ENCODE measurements around the gene GSX2. TPM values are rescaled to one million over a fixed set of nuclear protein-coding genes. Genes with fewer than 3 reads are reported as not detected.
"Not testable (repeated sequence)": the region's sequence is repeated elsewhere in the genome, so short reads cannot be mapped to it uniquely, and the experiment has no call there.

The GSX2 gene
- total RNA-seq (0.33 TPM in 1 of 2 replicates, not detected in the other), polyA plus RNA-seq (0.05 and 0.15 TPM in 2 replicates), polyA minus RNA-seq (ENCODE audit: low replicate concordance) (not detected in 2 replicates)
- 0.25 and 0.29 TPM in 2 replicates for polyA plus RNA-seq (2012)

- Histone ChIP-seq H3K9ac (ENCODE audit: insufficient read depth, low read length) (peak within 1 kb of the TSS; percentile 20), H2AFZ (ENCODE audit: low read length) (peak within 1 kb of the TSS; percentile 54), H3K4me3 (replicated peaks in 1 of 4; ENCODE audit: control extremely low read depth in 1 of 4, insufficient read depth in 1 of 4, low read depth in 3 of 4, low read length in 4 of 4) (peak within 1 kb of the TSS; percentile 44 to 59 (median 52)), H3K9me3 (ENCODE audit: control insufficient read depth, insufficient read depth, low read depth, low read length) (no peaks in the 10 kb centered on the region), H3K4me1 (ENCODE audit: control insufficient read depth, extremely low read depth, insufficient read depth, low read length) (peaks cover 13% of the 10 kb centered on the region), H3K27ac (ENCODE audit: insufficient read depth, low read length) (no peak within 1 kb of the TSS), H3K36me3 (ENCODE audit: control insufficient read depth, insufficient read depth, low read length) (no peaks in the 10 kb centered on the region), H3K27me3 (ENCODE audit: control insufficient read depth, insufficient read depth, low read length) (peaks cover 31% of the 10 kb centered on the region), H4K20me1 (ENCODE audit: control insufficient read depth, extremely low read depth, insufficient read depth, low read length) (no peaks in the 10 kb centered on the region), H3K79me2 (ENCODE audit: control insufficient read depth, insufficient read depth, low read length) (no peaks in the 10 kb centered on the region), H3K4me2 (ENCODE audit: extremely low read depth, insufficient read depth, low read length) (peak within 1 kb of the TSS; percentile 93)
- DNase-seq (ENCODE audit: low read depth in 2 of 2) = peak in 1 of 2 donors; percentile 67
- TF ChIP-seq EZH2 (IDR thresholded peaks at IDR 0.05; ENCODE audit: low read length, missing control alignments) (no peak), CTCF (conservative IDR thresholded peaks at IDR 0.05 in 1 of 2, IDR thresholded peaks at IDR 0.05 in 1 of 2; ENCODE audit: low read depth in 1 of 2, low read length in 2 of 2) (no peak)
These were observed at the start of gene GSX2 for GRCh38 chr4:54099748-54100574. Gene GSX2, plus strand, starts transcription at chr4:54100163. Its CDS starts 182 bp downstream, at chr4:54100345.

- Histone ChIP-seq H3K4me1 (ENCODE audit: control insufficient read depth, extremely low read depth, insufficient read depth, low read length) (peaks cover 6% of the 10 kb centered on the region), H2AFZ (ENCODE audit: low read length) (no peak overlapping the region), H3K9me3 (ENCODE audit: control insufficient read depth, insufficient read depth, low read depth, low read length) (no peaks in the 10 kb centered on the region), H3K36me3 (ENCODE audit: control insufficient read depth, insufficient read depth, low read length) (no peaks in the 10 kb centered on the region), H3K4me2 (ENCODE audit: extremely low read depth, insufficient read depth, low read length) (no peak overlapping the region), H4K20me1 (ENCODE audit: control insufficient read depth, extremely low read depth, insufficient read depth, low read length) (no peaks in the 10 kb centered on the region), H3K27ac (ENCODE audit: insufficient read depth, low read length) (no peak overlapping the region), H3K27me3 (ENCODE audit: control insufficient read depth, insufficient read depth, low read length) (no peaks in the 10 kb centered on the region), H3K9ac (ENCODE audit: insufficient read depth, low read length) (no peak overlapping the region), H3K79me2 (ENCODE audit: control insufficient read depth, insufficient read depth, low read length) (peaks cover 70% of the 10 kb centered on the region), H3K4me3 (replicated peaks in 1 of 4; ENCODE audit: control extremely low read depth in 1 of 4, insufficient read depth in 1 of 4, low read depth in 3 of 4, low read length in 4 of 4) (no peak overlapping the region)
- TF ChIP-seq CTCF (conservative IDR thresholded peaks at IDR 0.05 in 1 of 2, IDR thresholded peaks at IDR 0.05 in 1 of 2; ENCODE audit: low read depth in 1 of 2, low read length in 2 of 2) (no peak), EZH2 (IDR thresholded peaks at IDR 0.05; ENCODE audit: low read length, missing control alignments) (no peak)
- peak; percentile 42 to 75 for DNase-seq (ENCODE audit: low read depth in 2 of 2)
These were observed 49.6 kb upstream of the GSX2 start for GRCh38 chr4:54050214-54050904.

GRCh38 chr4:54053322-54053721, 46.6 kb upstream of the GSX2 start:
- H3K9ac ChIP-seq (ENCODE audit: insufficient read depth, low read length); H4K20me1 ChIP-seq (ENCODE audit: control insufficient read depth, extremely low read depth, insufficient read depth, low read length); DNase-seq (ENCODE audit: low read depth in 2 of 2); H3K27ac ChIP-seq (ENCODE audit: insufficient read depth, low read length); H3K9me3 ChIP-seq (ENCODE audit: control insufficient read depth, insufficient read depth, low read depth, low read length); H3K36me3 ChIP-seq (ENCODE audit: control insufficient read depth, insufficient read depth, low read length); H3K27me3 ChIP-seq (ENCODE audit: control insufficient read depth, insufficient read depth, low read length); H2AFZ ChIP-seq (ENCODE audit: low read length); H3K4me2 ChIP-seq (ENCODE audit: extremely low read depth, insufficient read depth, low read length); H3K4me1 ChIP-seq (ENCODE audit: control insufficient read depth, extremely low read depth, insufficient read depth, low read length); H3K4me3 ChIP-seq (replicated peaks in 1 of 4; ENCODE audit: control extremely low read depth in 1 of 4, insufficient read depth in 1 of 4, low read depth in 3 of 4, low read length in 4 of 4): not testable (repeated sequence)
- H3K79me2 ChIP-seq (ENCODE audit: control insufficient read depth, insufficient read depth, low read length) = peaks cover 95% of the 10 kb centered on the region

All from fibroblast of lung (primary cell).